ENCODE measurements around the gene DCLRE1C. TPM values are rescaled to one million over a fixed set of nuclear protein-coding genes. Genes with fewer than 3 reads are reported as not detected.
"Not testable (repeated sequence)": the region's sequence is repeated elsewhere in the genome, so short reads cannot be mapped to it uniquely, and the experiment has no call there.

Gene DCLRE1C
- total RNA-seq, 1 donor from 2014 or later, result 13.6 TPM

- Histone ChIP-seq H3K27ac (no peak overlapping the region), H3K4me1 (no peaks in the 10 kb centered on the region), H3K4me3 (no peak overlapping the region), H3K9me3 (no peaks in the 10 kb centered on the region), H3K36me3 (no peaks in the 10 kb centered on the region), H3K27me3 (ENCODE audit: low read depth) (no peaks in the 10 kb centered on the region)
- intact Hi-C loops (cut with DNase I), result no loop called here
- ATAC-seq (no peak), DNase-seq (no peak)
- no peak for TF ChIP-seq CTCF (IDR thresholded peaks at IDR 0.05)
Observed at GRCh38 chr10:14975672-14976273, 21.9 kb upstream of the DCLRE1C start.

- intact Hi-C loops (cut with DNase I); DNase-seq; H3K27ac ChIP-seq; H3K27me3 ChIP-seq (ENCODE audit: low read depth); H3K4me3 ChIP-seq; ATAC-seq; H3K9me3 ChIP-seq; H3K4me1 ChIP-seq; H3K36me3 ChIP-seq: not testable (repeated sequence)
Observed at GRCh38 chr10:14974153-14974998, 20.5 kb upstream of the DCLRE1C start.

GRCh38 chr10:14971867-14972448 lies 18.1 kb upstream of the DCLRE1C start:
- no peaks in the 10 kb centered on the region for H3K36me3 ChIP-seq
- no peak overlapping the region for H3K4me3 ChIP-seq
- no peak for DNase-seq
- ATAC-seq, result peak in 1 of 2 donors; percentile 40
- H3K4me1 ChIP-seq, result no peaks in the 10 kb centered on the region
- peak; percentile 63 for TF ChIP-seq CTCF (IDR thresholded peaks at IDR 0.05)
- no peaks in the 10 kb centered on the region for H3K9me3 ChIP-seq
- H3K27me3 ChIP-seq (ENCODE audit: low read depth), result no peaks in the 10 kb centered on the region
- H3K27ac ChIP-seq, result no peak overlapping the region
- intact Hi-C loops (cut with DNase I), result no loop called here

GRCh38 chr10:14967897-14968296 lies 14.0 kb upstream of the DCLRE1C start:
- intact Hi-C loops (cut with DNase I), result no loop called here
- H3K4me1 ChIP-seq, result no peaks in the 10 kb centered on the region
- no peak for TF ChIP-seq CTCF (IDR thresholded peaks at IDR 0.05)
- H3K36me3 ChIP-seq, result no peaks in the 10 kb centered on the region
- no peaks in the 10 kb centered on the region for H3K27me3 ChIP-seq (ENCODE audit: low read depth)
- H3K9me3 ChIP-seq, result no peaks in the 10 kb centered on the region
- H3K27ac ChIP-seq, result no peak overlapping the region
- no peak overlapping the region for H3K4me3 ChIP-seq
- no peak for DNase-seq
- ATAC-seq, result no peak

- ATAC-seq (peak; percentile 98), DNase-seq (peak; percentile 93)
- Histone ChIP-seq H3K4me1 (peaks cover 8% of the 10 kb centered on the region), H3K36me3 (no peaks in the 10 kb centered on the region), H3K9me3 (no peaks in the 10 kb centered on the region), H3K4me3 (peak within 1 kb of the TSS; percentile 95), H3K27me3 (ENCODE audit: low read depth) (no peaks in the 10 kb centered on the region), H3K27ac (peak within 1 kb of the TSS; percentile 98)
- intact Hi-C loops (cut with DNase I), result no loop called here
- no peak for TF ChIP-seq CTCF (IDR thresholded peaks at IDR 0.05)
Observed at GRCh38 chr10:14959221-14960057, 5.5 kb upstream of the DCLRE1C start, which contains the start of gene MEIG1. Gene MEIG1, plus strand, starts transcription at chr10:14959388. Its CDS starts 7,081 bp downstream, at chr10:14966469.

Measured in lower lobe of right lung (tissue), 2 donors.